Raji (cell line): ENCODE results near the gene HLA-G.

ENCODE experiments used
- POLR2A ChIP-seq: IDR thresholded peaks from 2 replicates; pipeline ENCODE4 v1.6.1; 2011; ENCODE audit warnings: low read depth, low read length, control low read depth; ENCODE audit not compliant: insufficient read depth

The HLA-G gene

GRCh38 chr6:29827579-29828470 is at the start of gene HLA-G:
HLA-G (plus strand) TSS chr6:29827825; CDS start chr6:29827845, 20 bp downstream.
- no peak for TF ChIP-seq POLR2A

- no peak for TF ChIP-seq POLR2A
These were observed 38.4 kb upstream of the HLA-G start for GRCh38 chr6:29789176-29789575.

- no peak for TF ChIP-seq POLR2A
These were observed 37.0 kb upstream of the HLA-G start for GRCh38 chr6:29790626-29791025.

DNA sequence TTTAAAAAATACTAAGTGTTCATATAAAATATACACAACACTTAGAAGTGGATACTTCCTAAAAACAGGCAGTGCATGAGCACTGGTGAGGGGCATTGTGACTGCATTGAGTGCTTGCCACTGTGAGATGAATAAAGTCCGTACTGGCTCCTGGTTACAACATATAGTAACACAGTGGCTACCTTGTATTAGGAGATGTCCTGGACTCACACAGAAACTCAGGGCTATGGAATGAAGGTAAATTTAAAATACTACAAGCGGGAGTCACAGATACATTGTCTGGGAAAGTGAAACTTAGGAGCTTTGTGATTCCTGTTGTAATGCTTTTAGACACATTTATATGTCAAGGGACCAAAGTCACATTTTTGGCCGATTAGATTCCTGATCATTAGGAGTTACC is 36.5 kb upstream of the HLA-G start:
- no peak for TF ChIP-seq POLR2A

DNA sequence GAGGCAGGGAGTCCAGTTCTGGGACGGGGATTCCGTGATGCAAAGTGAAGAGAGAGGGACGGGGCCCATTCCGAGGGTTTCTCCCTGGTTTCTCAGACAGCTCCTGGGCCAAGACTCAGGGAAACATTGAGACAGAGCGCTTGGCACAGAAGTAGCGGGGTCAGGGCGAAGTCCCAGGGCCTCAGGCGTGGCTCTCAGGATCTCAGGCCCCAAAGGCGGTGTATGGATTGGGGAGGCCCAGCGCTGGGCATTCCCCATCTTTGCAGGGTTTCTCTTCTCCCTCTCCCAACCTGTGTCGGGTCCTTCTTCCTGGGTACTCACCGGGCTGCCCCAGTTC is 35.9 kb upstream of the HLA-G start:
- no peak for TF ChIP-seq POLR2A

GRCh38 chr6:29792123-29793035 is 35.2 kb upstream of the HLA-G start:
- no peak for TF ChIP-seq POLR2A

- TF ChIP-seq POLR2A: no peak
These were observed 34.6 kb upstream of the HLA-G start for GRCh38 chr6:29793036-29793356.

GRCh38 chr6:29793796-29794195 is 33.8 kb upstream of the HLA-G start:
- TF ChIP-seq POLR2A: no peak

DNA sequence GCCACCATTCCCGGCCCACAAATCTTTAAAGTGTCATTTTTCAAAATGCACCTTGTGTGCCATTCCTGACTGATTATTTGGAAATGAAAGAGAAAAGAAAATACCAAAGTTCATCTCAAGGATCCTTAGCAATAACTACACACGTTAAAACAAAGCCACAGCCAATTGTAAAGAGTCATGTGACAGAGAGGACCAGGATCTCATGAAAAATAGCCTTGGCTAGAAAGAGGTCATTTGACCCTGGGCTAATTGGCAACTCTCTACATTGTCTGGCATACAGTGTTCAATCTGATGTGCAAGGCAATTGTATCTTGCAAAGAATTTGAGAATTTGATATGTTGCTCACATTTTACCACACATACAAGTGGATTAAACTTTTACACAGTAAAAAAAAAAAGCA is 31.6 kb upstream of the HLA-G start:
- no peak for TF ChIP-seq POLR2A

DNA sequence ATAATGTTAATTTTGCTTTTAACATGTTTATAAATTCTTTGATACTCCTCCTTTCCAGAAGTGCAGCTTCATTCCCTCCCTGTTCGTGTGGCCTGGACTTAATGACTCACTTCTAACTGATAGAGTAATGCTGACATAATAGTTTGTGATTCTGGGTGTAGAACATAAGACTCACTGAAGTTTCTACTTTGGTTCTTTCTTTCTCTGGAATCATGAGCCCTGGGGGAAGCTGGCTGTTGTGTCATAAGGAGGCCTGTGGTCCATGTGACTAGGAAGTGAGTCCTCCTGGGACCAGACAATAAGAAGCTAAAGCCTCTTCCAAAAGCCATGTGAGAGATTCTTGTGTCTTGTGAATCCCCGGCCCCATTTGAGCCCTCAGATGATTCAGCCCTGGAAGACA is 30.5 kb upstream of the HLA-G start:
- TF ChIP-seq POLR2A: no peak

DNA sequence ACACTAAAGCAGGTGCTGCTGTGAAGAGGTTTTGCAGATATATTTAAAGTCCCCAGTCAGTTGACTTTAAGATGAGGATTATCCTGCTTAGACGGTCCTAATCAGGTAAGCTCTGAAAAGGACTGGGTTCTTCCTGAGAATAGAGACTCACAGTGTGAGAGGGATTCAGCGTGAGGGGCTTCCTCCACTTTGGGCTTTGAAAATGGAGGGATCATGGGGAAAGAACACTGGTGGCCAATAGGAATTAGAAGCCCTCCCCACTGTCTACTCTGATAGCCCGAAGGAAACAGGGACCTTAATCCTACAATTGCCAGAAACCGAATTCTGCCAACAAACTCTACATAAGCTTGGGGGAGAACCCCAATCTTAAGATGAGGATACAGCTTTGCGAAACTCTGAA is 29.7 kb upstream of the HLA-G start:
- TF ChIP-seq POLR2A: no peak

GRCh38 chr6:29800254-29800653 is 27.4 kb upstream of the HLA-G start:
- TF ChIP-seq POLR2A: no peak

DNA sequence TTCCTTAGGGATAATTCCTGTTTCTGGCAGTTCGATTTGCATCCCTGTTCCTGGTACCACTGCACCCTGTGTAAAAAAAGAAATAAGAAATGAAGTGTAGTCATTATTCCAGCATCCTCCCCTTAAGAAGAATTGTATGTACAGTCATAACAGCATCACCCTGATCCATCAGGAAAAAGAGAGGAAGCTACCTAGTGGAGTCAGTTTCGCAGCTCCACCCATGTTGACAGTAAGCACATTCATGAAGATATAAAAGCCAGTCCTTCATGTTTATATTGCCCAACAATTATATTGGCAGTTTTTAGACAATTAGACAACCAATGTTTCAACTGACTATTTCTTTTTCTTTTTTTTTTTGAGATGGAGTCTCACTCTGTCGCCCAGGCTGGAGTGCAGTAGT is 21.2 kb upstream of the HLA-G start:
- TF ChIP-seq POLR2A: no peak

DNA sequence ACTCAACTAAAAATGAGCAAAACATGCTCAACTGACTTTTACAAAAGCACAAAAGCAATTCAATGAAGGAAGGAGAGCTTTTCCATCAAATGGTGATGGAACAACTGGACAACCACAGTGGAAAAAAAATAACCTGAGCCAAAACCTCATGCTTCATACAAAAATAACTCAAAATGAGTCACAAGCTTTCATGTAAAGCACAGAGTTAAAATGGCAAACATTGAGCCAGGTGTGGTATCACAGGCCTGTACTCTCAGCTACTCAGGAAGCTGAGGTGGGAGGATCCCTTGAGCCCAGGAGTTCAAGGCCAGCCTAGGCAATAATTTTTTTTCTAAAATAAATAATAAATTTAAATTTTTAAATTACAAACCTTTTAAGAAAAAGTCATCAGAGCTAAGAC is 18.4 kb upstream of the HLA-G start:
- TF ChIP-seq POLR2A: no peak

DNA sequence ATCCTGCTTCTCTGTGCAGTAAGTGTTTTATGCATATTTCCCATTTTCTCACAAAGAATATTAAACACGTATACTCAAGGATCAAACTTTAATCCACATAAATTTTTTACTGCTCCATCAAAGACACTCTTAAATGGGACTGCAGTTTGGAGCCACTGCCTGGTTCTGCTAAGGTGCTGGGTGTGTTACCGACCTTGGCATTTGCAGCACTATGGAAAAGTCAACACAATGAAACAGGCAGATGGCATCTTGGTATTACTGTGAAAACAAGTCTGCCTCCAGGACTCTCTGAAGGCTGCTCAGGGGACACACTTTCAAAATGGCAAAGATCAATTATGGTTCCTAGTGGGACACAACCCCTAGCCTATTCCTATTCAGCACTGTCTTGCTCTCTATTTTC is 17.3 kb upstream of the HLA-G start:
- TF ChIP-seq POLR2A: no peak

DNA sequence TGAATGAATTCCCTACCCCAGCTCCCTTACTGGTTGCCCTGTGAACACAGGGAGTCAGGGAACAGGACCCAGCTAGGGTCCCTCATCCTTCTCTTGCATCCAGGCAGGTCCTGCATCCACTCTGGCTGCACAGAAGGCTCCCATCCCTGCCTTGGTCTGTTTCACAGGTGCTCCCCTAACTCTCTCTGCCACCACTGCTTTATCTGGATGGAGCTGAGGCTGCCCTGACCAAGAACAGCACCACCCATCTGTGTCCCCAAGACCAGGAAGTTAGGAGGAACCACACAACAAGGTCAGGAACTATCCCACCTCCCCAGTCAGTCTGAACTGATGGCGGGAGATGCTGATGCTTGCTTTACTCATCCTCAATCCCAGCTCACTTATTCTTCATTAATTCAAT is 16.2 kb upstream of the HLA-G start:
- no peak for TF ChIP-seq POLR2A
